GM23248 (cell line): ENCODE data around the gene KCNJ10. TPM values are rescaled to one million over a fixed set of nuclear protein-coding genes. Genes with fewer than 3 reads are reported as not detected.

Experiments used
- DNase-seq: peaks from one replicate; pipeline ENCODE4 v3.0.0-alpha.2; 2015
- H2AFZ ChIP-seq: fragments of 200-600 bp; sonication (generic); 2 replicates; pipeline ENCODE4 v1.6.1; 2016; ENCODE audit warnings: antibody characterized with exemption
- H3F3A ChIP-seq: fragments of 200-600 bp; sonication (generic); 2 replicates; pipeline ENCODE4 v1.6.1; 2016; ENCODE audit warnings: mild to moderate bottlenecking, antibody characterized with exemption, mixed run types; ENCODE audit not compliant: insufficient read depth
- H3K27ac ChIP-seq: fragments of 200-600 bp; sonication (generic); 2 replicates; pipeline ENCODE4 v1.5.1; 2016; ENCODE audit warnings: mild to moderate bottlenecking
- H3K27me3 ChIP-seq: fragments of 200-600 bp; sonication (generic); replicated peaks from 2 replicates; pipeline ENCODE4 v1.6.1; 2016; ENCODE audit warnings: mild to moderate bottlenecking; ENCODE audit not compliant: insufficient read depth
- H3K36me3 ChIP-seq: fragments of 200-600 bp; sonication (generic); 2 replicates; pipeline ENCODE4 v1.6.1; 2016; ENCODE audit warnings: low read depth, mild to moderate bottlenecking
- H3K4me1 ChIP-seq: fragments of 200-600 bp; sonication (generic); 2 replicates; pipeline ENCODE4 v1.6.1; 2016; ENCODE audit warnings: mild to moderate bottlenecking; ENCODE audit not compliant: insufficient read depth
- H3K4me2 ChIP-seq: fragments of 200-600 bp; sonication (generic); one replicate; pipeline ENCODE4 v1.6.1; 2016; ENCODE audit warnings: mild to moderate bottlenecking; ENCODE audit not compliant: unreplicated experiment
- H3K4me3 ChIP-seq: fragments of 200-600 bp; sonication (generic); 2 replicates; pipeline ENCODE4 v1.5.1; 2016; ENCODE audit warnings: mild to moderate bottlenecking
- H3K79me2 ChIP-seq: fragments of 200-600 bp; sonication (generic); 2 replicates; pipeline ENCODE4 v1.6.1; 2016; ENCODE audit warnings: mild to moderate bottlenecking; ENCODE audit not compliant: insufficient read depth
- H3K9ac ChIP-seq: fragments of 200-600 bp; sonication (generic); 2 replicates; pipeline ENCODE4 v1.6.1; 2016; ENCODE audit warnings: mild to moderate bottlenecking
- H3K9me2 ChIP-seq: fragments of 200-600 bp; sonication (generic); 2 replicates; pipeline ENCODE4 v1.6.1; 2016; ENCODE audit warnings: mixed run types, mild to moderate bottlenecking, moderate library complexity; ENCODE audit not compliant: insufficient read depth
- H3K9me3 ChIP-seq: fragments of 200-600 bp; sonication (generic); one replicate; pipeline ENCODE4 v1.6.1; 2017; ENCODE audit warnings: low read depth
- H4K20me1 ChIP-seq: fragments of 200-600 bp; sonication (generic); 2 replicates; pipeline ENCODE4 v1.6.0; 2016; ENCODE audit not compliant: insufficient read depth
- EZH2 ChIP-seq: fragments of 200-600 bp; sonication (generic); IDR thresholded peaks from 2 replicates; pipeline ENCODE4 v1.6.1; 2018; ENCODE audit warnings: antibody characterized with exemption, mild to moderate bottlenecking; ENCODE audit not compliant: insufficient read depth, poor library complexity, severe bottlenecking
- EZH2phosphoT487 ChIP-seq: fragments of 200-600 bp; sonication (generic); IDR thresholded peaks from 2 replicates; pipeline ENCODE4 v1.6.1; 2018; ENCODE audit warnings: antibody characterized with exemption, moderate library complexity, mild to moderate bottlenecking, low read depth; ENCODE audit not compliant: insufficient read depth
- WGBS, 2 experiments: methylation state at CpG; one replicate each; pipeline ENCODE4 v1.1.6; 2015 to 2017; ENCODE audit warnings: low lambda C conversion rate in 2 of 2, low coverage in 1 of 2; ENCODE audit errors: missing lambda C conversion rate in 2 of 2; 5-methylcytosine and 5-hydroxymethylcytosine counted together
- in situ Hi-C: fragments of 300-500 bp; cut with MboI; formaldehyde crosslinking; loops from 2 replicates; pipeline ENCODE4 v1.15.0; 2020
- polyA plus RNA-seq: library from polyadenylated mRNA; unstranded; fragments of >200 nt; fragmentation: Nextera tagmentation; extraction: Ambion mirVana; gene quantifications from 2 replicates; pipeline ENCODE4 v1.2.1, GENCODE V29; 2016
- total RNA-seq: library from RNA; depleted of rRNA; stranded (reverse); fragments of >200 nt; shearing (Covaris generic); gene quantifications from 2 replicates; pipeline ENCODE4 v1.2.3, GENCODE V29; 2014

KCNJ10 gene
- total and polyA plus RNA-seq, 2 experiments from 2014 or later = not detected

DNA sequence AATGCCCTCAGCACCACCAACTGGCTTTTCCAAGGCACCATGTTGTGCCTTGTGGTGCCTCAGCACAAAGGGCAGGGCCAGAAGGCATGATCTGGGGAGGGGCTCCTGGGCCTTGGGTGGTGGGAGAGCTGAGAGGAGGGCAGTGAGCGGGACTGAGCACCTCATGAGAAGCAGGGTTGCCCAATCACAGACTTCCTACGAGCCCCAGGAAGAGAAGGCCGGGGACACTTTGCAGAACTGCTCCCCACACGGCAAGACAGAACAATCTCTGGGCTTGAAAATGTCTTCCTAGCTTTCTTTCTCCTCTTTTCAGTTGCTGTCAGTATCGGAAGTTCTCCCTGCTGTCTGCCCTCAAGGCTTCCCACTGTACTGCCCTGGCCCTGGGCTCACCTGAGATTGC is 6.8 kb downstream of the KCNJ10 start:
- Histone ChIP-seq H3K79me2 (no peaks in the 10 kb centered on the region), H4K20me1 (no peaks in the 10 kb centered on the region), H3K36me3 (no peaks in the 10 kb centered on the region), H3K27me3 (peaks cover 23% of the 10 kb centered on the region), H3K4me2 (no peak overlapping the region), H3K9me2 (no peaks in the 10 kb centered on the region), H3K27ac (no peak overlapping the region), H2AFZ (no peak overlapping the region), H3F3A (no peaks in the 10 kb centered on the region), H3K4me1 (no peaks in the 10 kb centered on the region), H3K4me3 (no peak overlapping the region), H3K9ac (no peak overlapping the region), H3K9me3 (no peaks in the 10 kb centered on the region)
- DNase-seq = no peak
- WGBS, 2 experiments = 68 to 71% methylated on average over 5 of the region's 5 CpGs
- in situ Hi-C loops = no loop called here
- no peak for TF ChIP-seq EZH2phosphoT487
- no peak for TF ChIP-seq EZH2

DNA sequence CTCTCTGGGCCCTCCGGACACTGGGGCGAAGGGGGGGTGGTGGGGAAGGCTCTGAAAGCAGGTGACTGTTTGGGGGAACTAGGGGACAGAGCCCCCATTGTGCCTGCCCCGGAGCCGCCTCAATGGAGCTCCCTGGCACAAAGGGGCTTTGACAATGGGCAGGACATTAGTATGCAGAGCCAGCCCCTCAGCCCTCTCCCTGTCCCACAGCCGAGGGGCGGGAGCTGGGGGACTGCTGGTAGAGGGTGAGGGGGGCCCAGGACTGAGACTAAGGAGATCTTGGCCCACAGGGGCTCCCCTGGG is 7.8 kb downstream of the KCNJ10 start:
- H3K9ac ChIP-seq = no peak overlapping the region
- H3K27me3 ChIP-seq = peaks cover 28% of the 10 kb centered on the region
- H3K9me2 ChIP-seq = no peaks in the 10 kb centered on the region
- no peaks in the 10 kb centered on the region for H3K4me1 ChIP-seq
- H3K9me3 ChIP-seq = no peaks in the 10 kb centered on the region
- DNase-seq = no peak
- H4K20me1 ChIP-seq = no peaks in the 10 kb centered on the region
- no peak overlapping the region for H3K27ac ChIP-seq
- 60 to 65% methylated on average over 4 to 6 of the region's 6 CpGs for WGBS, 2 experiments
- no peaks in the 10 kb centered on the region for H3K36me3 ChIP-seq
- no peak overlapping the region for H2AFZ ChIP-seq
- H3K4me2 ChIP-seq = no peak overlapping the region
- TF ChIP-seq EZH2phosphoT487 = no peak
- TF ChIP-seq EZH2 = no peak
- no peaks in the 10 kb centered on the region for H3K79me2 ChIP-seq
- no peak overlapping the region for H3K4me3 ChIP-seq
- in situ Hi-C loops = no loop called here
- H3F3A ChIP-seq = no peaks in the 10 kb centered on the region

DNA sequence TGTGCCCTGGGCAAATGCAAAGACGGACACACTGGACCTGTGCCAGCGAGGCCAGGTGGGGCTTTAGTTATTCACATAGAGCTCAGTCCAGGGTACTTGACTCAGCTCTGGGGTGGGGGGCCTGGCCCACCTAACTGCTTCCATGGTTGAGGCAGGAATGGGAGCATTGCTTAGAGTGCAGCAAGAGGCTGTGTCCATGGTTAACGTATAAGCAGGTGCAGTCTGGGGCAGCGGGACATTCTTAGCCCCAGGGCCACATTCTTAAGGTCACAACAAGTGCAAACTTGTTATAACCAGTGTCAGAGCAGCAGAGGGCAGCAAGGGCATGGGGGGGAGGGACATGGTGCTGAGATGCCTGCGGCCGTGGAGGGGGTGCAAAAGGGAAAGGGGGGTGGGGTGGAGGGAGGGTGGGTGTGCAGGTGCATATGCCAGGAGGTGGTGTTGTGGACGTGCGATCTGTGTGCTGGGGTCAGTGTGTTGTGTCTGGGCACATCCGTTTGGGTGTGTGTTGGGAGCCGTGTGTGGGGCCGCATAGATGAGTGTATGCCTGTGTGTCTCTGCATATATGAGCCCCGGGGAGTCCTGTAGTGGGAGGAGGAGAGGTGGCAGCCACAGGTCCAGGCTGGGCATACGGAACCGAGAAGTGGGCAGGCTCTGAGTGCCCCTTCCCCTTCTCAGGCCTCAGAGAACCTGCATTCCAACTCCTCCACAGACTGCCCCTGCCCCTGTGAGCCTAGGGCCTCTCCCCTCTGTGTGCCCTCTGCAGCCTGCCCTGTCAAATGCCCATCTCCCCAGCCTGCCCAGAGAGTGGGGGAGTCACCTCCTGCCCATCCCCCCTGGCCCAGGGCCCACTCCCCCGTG is 8.4 kb downstream of the KCNJ10 start:
- TF ChIP-seq EZH2phosphoT487 (no peak), EZH2 (no peak)
- no peaks in the 10 kb centered on the region for H3K9me3 ChIP-seq

DNA sequence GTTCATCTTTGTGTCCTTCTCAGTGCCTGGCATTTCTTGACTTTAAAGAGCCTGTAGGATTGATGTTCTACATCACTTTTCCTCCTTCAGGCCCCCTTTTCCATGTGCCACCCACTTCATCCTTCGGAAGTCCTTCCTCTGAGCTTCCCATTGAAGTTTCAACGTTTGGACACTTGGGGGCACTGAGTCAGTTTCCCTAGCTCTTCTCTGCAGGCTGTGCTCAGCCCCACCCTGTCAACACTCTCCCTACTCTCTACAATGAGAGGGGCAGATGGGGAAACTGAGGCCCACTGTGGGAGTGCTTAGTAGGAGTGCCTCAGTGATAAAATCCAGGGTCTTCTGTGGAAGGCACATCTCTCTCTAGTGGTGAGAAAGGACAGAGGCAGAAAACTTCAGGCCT is 11.9 kb downstream of the KCNJ10 start:
- Histone ChIP-seq H3K9me3 (no peaks in the 10 kb centered on the region), H3K9ac (no peak overlapping the region), H3F3A (no peaks in the 10 kb centered on the region), H3K27me3 (peaks cover 42% of the 10 kb centered on the region), H3K4me1 (no peaks in the 10 kb centered on the region), H3K36me3 (no peaks in the 10 kb centered on the region), H3K27ac (no peak overlapping the region), H4K20me1 (no peaks in the 10 kb centered on the region), H2AFZ (no peak overlapping the region), H3K4me2 (no peak overlapping the region), H3K9me2 (no peaks in the 10 kb centered on the region), H3K79me2 (no peaks in the 10 kb centered on the region), H3K4me3 (no peak overlapping the region)
- in situ Hi-C loops = no loop called here
- TF ChIP-seq EZH2 (no peak), EZH2phosphoT487 (no peak)
- WGBS, 2 experiments = 19 to 26% methylated on average over 2 of the region's 2 CpGs
- DNase-seq = peak; percentile 44

More for the DNA sequence above, 8.4 kb downstream of the KCNJ10 start:
- Histone ChIP-seq H2AFZ (no peak overlapping the region), H3K27me3 (peaks cover 34% of the 10 kb centered on the region), H3K4me2 (no peak overlapping the region), H3K79me2 (no peaks in the 10 kb centered on the region), H4K20me1 (no peaks in the 10 kb centered on the region), H3K4me3 (no peak overlapping the region), H3K27ac (no peak overlapping the region), H3K9ac (no peak overlapping the region), H3F3A (no peaks in the 10 kb centered on the region), H3K36me3 (no peaks in the 10 kb centered on the region), H3K9me2 (no peaks in the 10 kb centered on the region), H3K4me1 (no peaks in the 10 kb centered on the region)
- DNase-seq = no peak
- 44 to 61% methylated on average over 6 to 15 of the region's 15 CpGs for WGBS, 2 experiments
- in situ Hi-C loops = no loop called here
